Ecto neural progenitor cell (in vitro differentiated cells): Measurements from ENCODE around the gene EPB41L1.

Experiments used
- DNase-seq: peaks from one replicate; pipeline ENCODE4 v3.0.0-alpha.2; 2018; ENCODE audit warnings: low spot score

EPB41L1 gene

DNA sequence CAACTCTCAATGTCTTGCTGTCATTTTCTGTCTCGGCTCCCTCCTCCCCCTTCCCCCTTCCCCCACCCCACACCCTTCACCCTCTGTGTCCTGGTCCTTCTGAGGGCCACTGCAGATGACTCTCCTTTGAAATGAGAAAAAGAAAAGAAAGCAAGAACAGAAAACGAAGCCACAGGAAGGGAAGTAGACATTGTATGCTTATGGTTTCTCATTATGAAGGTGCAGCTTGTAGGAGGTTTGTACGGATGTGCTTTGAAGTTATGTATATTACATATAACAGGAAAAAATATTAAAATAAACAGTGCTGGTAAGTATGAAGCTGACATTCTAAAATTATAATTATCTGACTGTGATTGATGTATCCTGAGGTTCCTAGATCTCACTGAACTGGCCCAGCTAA lies 75.5 kb downstream of the EPB41L1 start:
- no peak for DNase-seq

- DNase-seq, result no peak
Observed at GRCh38 chr20:36231331-36231730, 76.8 kb downstream of the EPB41L1 start.

- no peak for DNase-seq
Observed at GRCh38 chr20:36234771-36235320, 80.3 kb downstream of the EPB41L1 start.

GRCh38 chr20:36235892-36236785 lies 81.6 kb downstream of the EPB41L1 start, which contains the start of gene AAR2:
Gene AAR2, plus strand, starts transcription at chr20:36236478. Its CDS starts 3,391 bp downstream, at chr20:36239869.
- peak; percentile 86 for DNase-seq

- no peak for DNase-seq
Observed at GRCh38 chr20:36236786-36237121, 82.2 kb downstream of the EPB41L1 start.

- DNase-seq, result no peak
Observed at GRCh38 chr20:36237477-36237876, 82.9 kb downstream of the EPB41L1 start.

- no peak for DNase-seq
Observed at GRCh38 chr20:36238153-36238552, 83.6 kb downstream of the EPB41L1 start.

GRCh38 chr20:36238760-36239159 lies 84.2 kb downstream of the EPB41L1 start:
- no peak for DNase-seq

GRCh38 chr20:36240076-36240475 lies 85.5 kb downstream of the EPB41L1 start:
- DNase-seq, result no peak

DNA sequence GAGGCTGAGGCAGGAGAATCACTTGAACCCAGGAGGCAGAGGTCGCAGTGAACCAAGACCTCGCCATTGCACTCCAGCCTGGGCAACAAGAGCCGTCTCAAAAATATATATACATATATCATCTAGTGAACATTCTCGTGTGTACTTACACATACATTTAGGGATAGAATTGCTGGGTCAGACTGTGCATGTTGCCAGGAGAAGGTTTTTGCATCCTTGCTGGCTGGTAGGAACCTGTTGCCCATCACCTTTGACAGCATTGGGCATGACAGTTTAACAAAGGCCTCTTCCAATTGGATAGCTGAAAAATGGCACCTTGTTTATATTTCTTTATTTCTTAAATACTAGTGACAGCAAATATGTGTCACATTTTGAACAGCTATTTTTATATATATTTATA lies 87.1 kb downstream of the EPB41L1 start:
- DNase-seq, result no peak

GRCh38 chr20:36243726-36244125 lies 89.2 kb downstream of the EPB41L1 start:
- no peak for DNase-seq

- DNase-seq, result no peak
Observed at GRCh38 chr20:36246401-36246800, 91.9 kb downstream of the EPB41L1 start.

- DNase-seq, result no peak
Observed at GRCh38 chr20:36248836-36249235, 94.3 kb downstream of the EPB41L1 start.

DNA sequence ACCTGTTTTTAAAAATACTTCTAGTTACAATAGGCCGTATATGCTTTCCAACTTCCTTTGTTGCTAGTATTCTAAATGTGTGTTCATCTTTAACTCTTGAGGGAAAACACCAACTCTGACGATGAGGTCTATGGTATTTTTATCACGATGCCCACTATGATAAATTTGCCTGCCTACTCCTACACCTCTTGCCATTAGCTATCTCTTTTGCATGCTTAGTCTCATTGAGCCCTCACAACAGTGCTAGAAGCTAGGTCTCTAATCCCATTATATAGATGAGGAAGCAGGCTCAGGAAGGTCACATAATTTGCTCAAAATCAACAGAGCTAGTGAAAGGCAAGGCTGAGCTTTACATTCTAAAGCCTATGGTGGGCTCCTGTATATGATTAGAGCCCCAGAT lies 94.9 kb downstream of the EPB41L1 start:
- DNase-seq, result no peak

GRCh38 chr20:36251426-36251825 lies 96.9 kb downstream of the EPB41L1 start:
- DNase-seq, result no peak

- no peak for DNase-seq
Observed at GRCh38 chr20:36252511-36252910, 98.0 kb downstream of the EPB41L1 start.

DNA sequence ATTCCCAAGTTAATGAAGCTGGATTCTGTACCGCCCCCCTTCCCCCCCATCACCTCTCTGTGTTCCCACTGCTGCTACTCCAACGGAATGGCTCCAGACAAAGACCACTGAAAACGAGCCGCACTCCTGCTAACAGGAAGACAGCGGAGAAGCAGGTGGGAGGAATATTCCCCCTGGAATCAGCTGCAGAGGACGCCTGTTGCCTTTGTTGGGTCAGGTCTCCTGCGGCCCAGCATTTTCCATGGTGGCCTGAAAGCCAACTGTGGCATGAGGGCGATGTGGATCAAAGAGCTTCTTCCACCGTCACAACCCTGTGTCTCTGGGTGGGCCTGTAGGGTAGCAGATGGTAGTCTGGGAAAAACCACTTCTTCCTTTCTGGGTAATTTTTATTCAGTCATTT lies 98.5 kb downstream of the EPB41L1 start:
- DNase-seq, result no peak

- DNase-seq, result no peak
Observed at GRCh38 chr20:36254076-36254475, 99.5 kb downstream of the EPB41L1 start.

GRCh38 chr20:36255445-36255844 lies 100.9 kb downstream of the EPB41L1 start:
- DNase-seq, result no peak

GRCh38 chr20:36259177-36260061 lies 104.9 kb downstream of the EPB41L1 start:
- peak; percentile 42 for DNase-seq

DNA sequence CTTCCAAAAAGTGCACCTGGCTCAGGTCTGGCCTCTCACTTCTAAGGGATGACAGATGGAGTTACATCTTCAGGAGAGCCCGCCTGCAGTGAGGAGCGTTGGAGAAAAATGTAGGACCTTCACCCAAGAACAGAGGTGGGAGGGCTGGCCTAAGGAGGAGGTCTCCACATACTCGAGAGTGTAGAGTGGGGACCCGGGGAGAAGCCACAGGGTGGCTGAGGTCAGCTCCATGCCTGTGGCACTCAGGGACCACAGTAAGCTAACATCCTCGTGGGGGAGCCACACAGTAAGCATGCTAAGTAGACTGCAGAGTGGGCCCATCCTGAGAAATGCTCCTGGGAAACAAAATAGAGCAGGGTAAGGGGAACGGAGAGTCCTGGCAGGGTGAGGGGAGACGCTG lies 105.8 kb downstream of the EPB41L1 start:
- DNase-seq, result peak; percentile 34

GRCh38 chr20:36261389-36262105 lies 107.0 kb downstream of the EPB41L1 start:
- DNase-seq, result no peak
